Measurements from ENCODE around the gene TFDP1. TPM values are rescaled to one million over a fixed set of nuclear protein-coding genes. Genes with fewer than 3 reads are reported as not detected.

Gene TFDP1
- polyA plus RNA-seq, 1 of the 3 experiments (the other 2 are of a cell fraction), result 76.7 TPM

- DNase-seq, result no peak
- no peaks in the 10 kb centered on the region for H4K20me1 ChIP-seq (ENCODE audit: insufficient read depth)
- no peaks in the 10 kb centered on the region for H3K79me2 ChIP-seq (ENCODE audit: insufficient read depth)
- POLR2A ChIA-PET, result no interaction called here
- CTCF ChIA-PET, result no interaction called here
- TF ChIP-seq SIN3A (IDR thresholded peaks at IDR 0.05; ENCODE audit: borderline replicate concordance, low read depth, low read length) (no peak), SMC3 (IDR thresholded peaks at IDR 0.05; ENCODE audit: low read depth, low read length) (no peak), MEF2A (IDR thresholded peaks at IDR 0.05; ENCODE audit: borderline replicate concordance, low read depth) (no peak), TCF12 (IDR thresholded peaks at IDR 0.05) (no peak), CHD2 (IDR thresholded peaks at IDR 0.05; ENCODE audit: low read length, partially characterized antibody) (no peak), REST (IDR thresholded peaks at IDR 0.05; ENCODE audit: low read depth, low read length) (no peak), TAF1 (IDR thresholded peaks at IDR 0.05; ENCODE audit: borderline replicate concordance, low read depth, low read length) (no peak), POLR2AphosphoS5 (IDR thresholded peaks at IDR 0.05; ENCODE audit: low read depth, low read length) (no peak)
- TF ChIP-seq, protein P1, sequence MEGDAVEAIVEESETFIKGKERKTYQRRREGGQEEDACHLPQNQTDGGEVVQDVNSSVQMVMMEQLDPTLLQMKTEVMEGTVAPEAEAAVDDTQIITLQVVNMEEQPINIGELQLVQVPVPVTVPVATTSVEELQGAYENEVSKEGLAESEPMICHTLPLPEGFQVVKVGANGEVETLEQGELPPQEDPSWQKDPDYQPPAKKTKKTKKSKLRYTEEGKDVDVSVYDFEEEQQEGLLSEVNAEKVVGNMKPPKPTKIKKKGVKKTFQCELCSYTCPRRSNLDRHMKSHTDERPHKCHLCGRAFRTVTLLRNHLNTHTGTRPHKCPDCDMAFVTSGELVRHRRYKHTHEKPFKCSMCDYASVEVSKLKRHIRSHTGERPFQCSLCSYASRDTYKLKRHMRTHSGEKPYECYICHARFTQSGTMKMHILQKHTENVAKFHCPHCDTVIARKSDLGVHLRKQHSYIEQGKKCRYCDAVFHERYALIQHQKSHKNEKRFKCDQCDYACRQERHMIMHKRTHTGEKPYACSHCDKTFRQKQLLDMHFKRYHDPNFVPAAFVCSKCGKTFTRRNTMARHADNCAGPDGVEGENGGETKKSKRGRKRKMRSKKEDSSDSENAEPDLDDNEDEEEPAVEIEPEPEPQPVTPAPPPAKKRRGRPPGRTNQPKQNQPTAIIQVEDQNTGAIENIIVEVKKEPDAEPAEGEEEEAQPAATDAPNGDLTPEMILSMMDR (IDR thresholded peaks at IDR 0.05), result no peak
- TF ChIP-seq, protein P2, sequence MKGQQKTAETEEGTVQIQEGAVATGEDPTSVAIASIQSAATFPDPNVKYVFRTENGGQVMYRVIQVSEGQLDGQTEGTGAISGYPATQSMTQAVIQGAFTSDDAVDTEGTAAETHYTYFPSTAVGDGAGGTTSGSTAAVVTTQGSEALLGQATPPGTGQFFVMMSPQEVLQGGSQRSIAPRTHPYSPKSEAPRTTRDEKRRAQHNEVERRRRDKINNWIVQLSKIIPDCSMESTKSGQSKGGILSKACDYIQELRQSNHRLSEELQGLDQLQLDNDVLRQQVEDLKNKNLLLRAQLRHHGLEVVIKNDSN (IDR thresholded peaks at IDR 0.05; ENCODE audit: borderline replicate concordance, low read depth), result no peak
- TF ChIP-seq, protein P3, sequence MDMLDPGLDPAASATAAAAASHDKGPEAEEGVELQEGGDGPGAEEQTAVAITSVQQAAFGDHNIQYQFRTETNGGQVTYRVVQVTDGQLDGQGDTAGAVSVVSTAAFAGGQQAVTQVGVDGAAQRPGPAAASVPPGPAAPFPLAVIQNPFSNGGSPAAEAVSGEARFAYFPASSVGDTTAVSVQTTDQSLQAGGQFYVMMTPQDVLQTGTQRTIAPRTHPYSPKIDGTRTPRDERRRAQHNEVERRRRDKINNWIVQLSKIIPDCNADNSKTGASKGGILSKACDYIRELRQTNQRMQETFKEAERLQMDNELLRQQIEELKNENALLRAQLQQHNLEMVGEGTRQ (IDR thresholded peaks at IDR 0.05; ENCODE audit: borderline replicate concordance, low read depth, low read length), result no peak
- TF ChIP-seq, protein P4, sequence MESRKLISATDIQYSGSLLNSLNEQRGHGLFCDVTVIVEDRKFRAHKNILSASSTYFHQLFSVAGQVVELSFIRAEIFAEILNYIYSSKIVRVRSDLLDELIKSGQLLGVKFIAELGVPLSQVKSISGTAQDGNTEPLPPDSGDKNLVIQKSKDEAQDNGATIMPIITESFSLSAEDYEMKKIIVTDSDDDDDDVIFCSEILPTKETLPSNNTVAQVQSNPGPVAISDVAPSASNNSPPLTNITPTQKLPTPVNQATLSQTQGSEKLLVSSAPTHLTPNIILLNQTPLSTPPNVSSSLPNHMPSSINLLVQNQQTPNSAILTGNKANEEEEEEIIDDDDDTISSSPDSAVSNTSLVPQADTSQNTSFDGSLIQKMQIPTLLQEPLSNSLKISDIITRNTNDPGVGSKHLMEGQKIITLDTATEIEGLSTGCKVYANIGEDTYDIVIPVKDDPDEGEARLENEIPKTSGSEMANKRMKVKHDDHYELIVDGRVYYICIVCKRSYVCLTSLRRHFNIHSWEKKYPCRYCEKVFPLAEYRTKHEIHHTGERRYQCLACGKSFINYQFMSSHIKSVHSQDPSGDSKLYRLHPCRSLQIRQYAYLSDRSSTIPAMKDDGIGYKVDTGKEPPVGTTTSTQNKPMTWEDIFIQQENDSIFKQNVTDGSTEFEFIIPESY (IDR thresholded peaks at IDR 0.05; ENCODE audit: borderline replicate concordance, low read depth), result no peak
- peaks cover 14% of the 10 kb centered on the region; the same call in 1 of the 2 replicates for H3K9me3 ChIP-seq
- 76% methylated on average over 15 of the region's 15 CpGs for WGBS (ENCODE audit: low lambda C conversion rate)
- H2AFZ ChIP-seq (ENCODE audit: low read depth), result no peak overlapping the region
- no peaks in the 10 kb centered on the region for H3K9me2 ChIP-seq
- no peak overlapping the region for H3K4me3 ChIP-seq (ENCODE audit: low read depth in 2 of 2, low read length in 1 of 2)
- no peaks in the 10 kb centered on the region; a peak in 1 of 4 replicates for H3K4me1 ChIP-seq (ENCODE audit: control insufficient read depth in 1 of 2, insufficient read depth in 2 of 2, low read depth in 1 of 2, low read length in 1 of 2)
- no peak overlapping the region for H3K27ac ChIP-seq (ENCODE audit: low read depth in 2 of 2, low read length in 1 of 2)
- H3K9ac ChIP-seq, result no peak overlapping the region
- no peak overlapping the region for H3K4me2 ChIP-seq
- H3K27me3 ChIP-seq (ENCODE audit: insufficient read depth), result no peaks in the 10 kb centered on the region
- H3K36me3 ChIP-seq (replicated peaks in 1 of 2; ENCODE audit: control insufficient read depth in 1 of 2, insufficient read depth in 2 of 2, low read length in 1 of 2), result no peaks in the 10 kb centered on the region
- peaks cover 11% of the 10 kb centered on the region for H3F3A ChIP-seq (replicated peaks; ENCODE audit: insufficient read depth)
Observed at GRCh38 chr13:113663934-113664333, 79.4 kb downstream of the TFDP1 start.

Data from SK-N-SH (cell line).